Stomach (tissue), 9 donors: ENCODE data around the gene GLRA2. TPM values are rescaled to one million over a fixed set of nuclear protein-coding genes. Genes with fewer than 3 reads are reported as not detected.

ENCODE experiments used
- DNase-seq, 2 donors: peaks; one replicate each; pipeline versions ENCODE4 v3.0.0 to v3.0.0-alpha.2; 2013 to 2019
- H3K27ac ChIP-seq, 5 donors: fragments of 200-600 bp in 4 of 5; sonication (generic) in 4 of 5; one replicate each; pipeline ENCODE4 v1.5.1; 2013 to 2019; ENCODE audit warnings: mild to moderate bottlenecking in 1 of 5, moderate library complexity in 1 of 5
- H3K27me3 ChIP-seq, 3 donors: fragments of 200-600 bp; sonication (generic); one replicate each; pipeline ENCODE4 v1.5.1; 2017 to 2019; ENCODE audit warnings: mixed run types in 1 of 3
- H3K36me3 ChIP-seq, 4 donors: fragments of 200-600 bp; sonication (generic); 1 replicate in 3 of 4; 2 replicates in 1 of 4; pipeline ENCODE4 v1.5.1; 2016 to 2019
- H3K4me1 ChIP-seq, 4 donors: fragments of 200-600 bp; sonication (generic); one replicate each; pipeline ENCODE4 v1.5.1; 2016 to 2019
- H3K4me3 ChIP-seq, 4 donors: fragments of 200-600 bp; sonication (generic) in 3 of 4; one replicate each; pipeline ENCODE4 v1.5.1; 2016 to 2019; ENCODE audit warnings: mild to moderate bottlenecking in 1 of 4
- H3K9me3 ChIP-seq, 4 donors: fragments of 200-600 bp; sonication (generic); one replicate each; pipeline ENCODE4 v1.5.1; 2016 to 2019
- CTCF ChIP-seq, 7 experiments: fragments of 450-650 bp in 4 of 7; fragments of 200-600 bp in 3 of 7; sonication (generic) in 3 of 7; IDR thresholded peaks; one replicate each; pipeline ENCODE4 v1.5.1; 2016 to 2019; ENCODE audit warnings: antibody characterized with exemption in 7 of 7, control low read depth in 2 of 7, mild to moderate bottlenecking in 1 of 7
- EP300 ChIP-seq: sonication (generic); formaldehyde crosslinking; IDR thresholded peaks from one replicate; pipeline ENCODE4 v1.6.1; 2017; ENCODE audit warnings: antibody characterized with exemption
- POLR2A ChIP-seq, 4 donors: fragments of 450-650 bp; IDR thresholded peaks; one replicate each; pipeline ENCODE4 v1.6.1; 2016; ENCODE audit warnings: antibody characterized with exemption in 4 of 4, control low read depth in 2 of 4, mild to moderate bottlenecking in 1 of 4, moderate library complexity in 1 of 4
- POLR2AphosphoS5 ChIP-seq, 3 donors: sonication (generic); formaldehyde crosslinking; IDR thresholded peaks; one replicate each; pipeline ENCODE4 v1.6.1; 2016; ENCODE audit warnings: antibody characterized with exemption in 3 of 3
- WGBS, 5 donors: extraction: QIAGEN DNeasy Blood & Tissue Kit in 3 of 5; methylation state at CpG; one replicate each; pipeline versions ENCODE4 v1.1.5 to v1.1.7; 2013 to 2018; 5-methylcytosine and 5-hydroxymethylcytosine counted together
- intact Hi-C: fragments of 100-400 bp; cut with DNase I; formaldehyde crosslinking; loops from one replicate; pipeline ENCODE4 v1.15.1; 2023; ENCODE audit warnings: low total_unique reads
- polyA plus RNA-seq, 3 donors: library from polyadenylated mRNA; stranded (reverse); fragments of 200-250 nt; gene quantifications; one replicate each; pipeline ENCODE4 v1.2.3, GENCODE V29; 2013
- total RNA-seq, 5 donors: library from RNA; depleted of rRNA; stranded (reverse); fragments of >200 nt; gene quantifications; one replicate each; pipeline versions ENCODE4 v1.1.0 to v1.2.3, GENCODE V29; 2014 to 2016
- donor health status: healthy with polysubstance abuse.
- donor health status: Bipolar disorder and iron deficiency.
- donor health status: healthy.

The GLRA2 gene
- total and polyA plus RNA-seq, 8 donors = 2.6 TPM; not detected in 7

- no peak overlapping the region for H3K4me3 ChIP-seq
- H3K36me3 ChIP-seq = no peaks in the 10 kb centered on the region
- H3K4me1 ChIP-seq = no peaks in the 10 kb centered on the region
- 59 to 92% (median 69%) methylated on average over 2 of the region's 2 CpGs for WGBS, 5 donors
- DNase-seq = no peak
- intact Hi-C loops = no loop called here
- no peak overlapping the region for H3K27ac ChIP-seq
- TF ChIP-seq POLR2AphosphoS5 (IDR thresholded peaks at IDR 0.05) (no peak), POLR2A (IDR thresholded peaks at IDR 0.05) (no peak), EP300 (no peak), CTCF (IDR thresholded peaks at IDR 0.05) (no peak)
- no peaks in the 10 kb centered on the region for H3K9me3 ChIP-seq
- H3K27me3 ChIP-seq = no peaks in the 10 kb centered on the region
These were observed 131.6 kb downstream of the GLRA2 start for GRCh38 chrX:14660970-14661369.

GRCh38 chrX:14670819-14671218, 141.5 kb downstream of the GLRA2 start:
- H3K9me3 ChIP-seq = peaks cover 0 to 4% (median 0%) of the 10 kb centered on the region in 4 donors
- H3K27ac ChIP-seq = no peak overlapping the region
- intact Hi-C loops = no loop called here
- no peaks in the 10 kb centered on the region for H3K36me3 ChIP-seq
- no peaks in the 10 kb centered on the region for H3K27me3 ChIP-seq
- DNase-seq = no peak
- no peak overlapping the region for H3K4me3 ChIP-seq
- no peaks in the 10 kb centered on the region for H3K4me1 ChIP-seq
- 29 to 60% (median 53%) methylated on average over 1 of the region's 1 CpG for WGBS, 5 donors
- TF ChIP-seq CTCF (IDR thresholded peaks at IDR 0.05) = no peak
- no peak for TF ChIP-seq EP300
- TF ChIP-seq POLR2A (IDR thresholded peaks at IDR 0.05) = no peak
- TF ChIP-seq POLR2AphosphoS5 (IDR thresholded peaks at IDR 0.05) = no peak

GRCh38 chrX:14672611-14673172, 143.4 kb downstream of the GLRA2 start:
- intact Hi-C loops = no loop called here
- H3K4me1 ChIP-seq = no peaks in the 10 kb centered on the region
- H3K27ac ChIP-seq = no peak overlapping the region
- H3K27me3 ChIP-seq = no peaks in the 10 kb centered on the region
- TF ChIP-seq EP300 (no peak), CTCF (IDR thresholded peaks at IDR 0.05) (no peak), POLR2AphosphoS5 (IDR thresholded peaks at IDR 0.05) (no peak)
- peaks cover 0 to 4% (median 0%) of the 10 kb centered on the region in 4 donors for H3K9me3 ChIP-seq
- no peak overlapping the region for H3K4me3 ChIP-seq
- H3K36me3 ChIP-seq = no peaks in the 10 kb centered on the region
- 61 to 82% (median 76%) methylated on average over 2 to 5 of the region's 5 CpGs for WGBS, 5 donors
- DNase-seq = no peak

- TF ChIP-seq CTCF (IDR thresholded peaks at IDR 0.05) = no peak
- TF ChIP-seq POLR2A (IDR thresholded peaks at IDR 0.05) = no peak
- TF ChIP-seq EP300 = no peak
- no peak for TF ChIP-seq POLR2AphosphoS5 (IDR thresholded peaks at IDR 0.05)
- DNase-seq = no peak
- Histone ChIP-seq H3K4me1 (no peaks in the 10 kb centered on the region), H3K36me3 (no peaks in the 10 kb centered on the region), H3K9me3 (no peaks in the 10 kb centered on the region), H3K4me3 (no peak overlapping the region), H3K27me3 (no peaks in the 10 kb centered on the region), H3K27ac (no peak overlapping the region)
- 80 to 100% (median 97%) methylated on average over 1 of the region's 1 CpG for WGBS, 5 donors
- intact Hi-C loops = no loop called here
These were observed 143.9 kb downstream of the GLRA2 start for GRCh38 chrX:14673236-14673635.
